Uterus (tissue), 2 donors: ENCODE results near the gene NOVA2.

Experiments
- POLR2A ChIP-seq, 2 donors: fragments of 450-650 bp; IDR thresholded peaks; one replicate each; pipeline ENCODE4 v1.6.1; 2016; ENCODE audit warnings: antibody characterized with exemption in 2 of 2, mild to moderate bottlenecking in 1 of 2, moderate library complexity in 1 of 2
- TF ChIP-seq, protein P1 (sequence below), 4 experiments: fragments of 200-600 bp in 2 of 4; fragments of 450-650 bp in 2 of 4; sonication (generic) in 2 of 4; IDR thresholded peaks; one replicate each; pipeline ENCODE4 v1.5.1; 2016 to 2019; ENCODE audit warnings: antibody characterized with exemption in 4 of 4, mild to moderate bottlenecking in 2 of 4, moderate library complexity in 1 of 4

DNA sequence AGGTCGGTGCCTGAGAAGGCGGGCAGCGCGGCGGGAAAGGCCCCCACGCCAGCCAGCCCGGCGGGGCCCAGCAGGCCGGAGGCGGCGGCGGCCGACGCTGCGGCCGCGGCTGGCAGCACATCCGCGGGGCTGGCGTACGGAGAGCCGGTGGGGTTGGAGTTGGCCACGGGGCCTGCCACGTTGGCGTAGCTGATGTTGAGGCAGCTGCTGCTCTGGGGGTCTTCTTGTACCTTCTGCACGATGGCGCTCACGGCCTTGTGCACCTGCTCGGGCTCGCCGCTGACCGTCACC is 33.2 kb downstream of the NOVA2 start:
- no peak for TF ChIP-seq POLR2A (IDR thresholded peaks at IDR 0.05)
- TF ChIP-seq, protein P1, sequence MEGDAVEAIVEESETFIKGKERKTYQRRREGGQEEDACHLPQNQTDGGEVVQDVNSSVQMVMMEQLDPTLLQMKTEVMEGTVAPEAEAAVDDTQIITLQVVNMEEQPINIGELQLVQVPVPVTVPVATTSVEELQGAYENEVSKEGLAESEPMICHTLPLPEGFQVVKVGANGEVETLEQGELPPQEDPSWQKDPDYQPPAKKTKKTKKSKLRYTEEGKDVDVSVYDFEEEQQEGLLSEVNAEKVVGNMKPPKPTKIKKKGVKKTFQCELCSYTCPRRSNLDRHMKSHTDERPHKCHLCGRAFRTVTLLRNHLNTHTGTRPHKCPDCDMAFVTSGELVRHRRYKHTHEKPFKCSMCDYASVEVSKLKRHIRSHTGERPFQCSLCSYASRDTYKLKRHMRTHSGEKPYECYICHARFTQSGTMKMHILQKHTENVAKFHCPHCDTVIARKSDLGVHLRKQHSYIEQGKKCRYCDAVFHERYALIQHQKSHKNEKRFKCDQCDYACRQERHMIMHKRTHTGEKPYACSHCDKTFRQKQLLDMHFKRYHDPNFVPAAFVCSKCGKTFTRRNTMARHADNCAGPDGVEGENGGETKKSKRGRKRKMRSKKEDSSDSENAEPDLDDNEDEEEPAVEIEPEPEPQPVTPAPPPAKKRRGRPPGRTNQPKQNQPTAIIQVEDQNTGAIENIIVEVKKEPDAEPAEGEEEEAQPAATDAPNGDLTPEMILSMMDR (IDR thresholded peaks at IDR 0.05): no peak
